Psoas muscle (tissue), 8 donors: ENCODE results near the gene SIKE1. TPM values are rescaled to one million over a fixed set of nuclear protein-coding genes. Genes with fewer than 3 reads are reported as not detected.

Source experiments
- ATAC-seq, 4 donors: fragments of 200-7000 bp; cut with Tn5 transposase; one replicate each; pipeline ENCODE4 v1.9.1; 2020; ENCODE audit warnings: moderate library complexity in 3 of 4, mild to moderate bottlenecking in 2 of 4
- DNase-seq, 2 donors: peaks; one replicate each; pipeline ENCODE4 v3.0.0-alpha.2; 2020
- H3K27ac ChIP-seq: fragments of 200-600 bp; one replicate; pipeline ENCODE4 v1.8.0; 2022
- H3K27me3 ChIP-seq, 3 donors: fragments of 200-600 bp in 1 of 3; one replicate each; pipeline versions ENCODE4 v1.6.1 to v1.8.0; 2013 to 2022; ENCODE audit warnings: low read length in 2 of 3, mild to moderate bottlenecking in 2 of 3, moderate library complexity in 1 of 3; ENCODE audit not compliant: insufficient read depth in 3 of 3
- H3K36me3 ChIP-seq, 2 donors: fragments of 200-600 bp in 1 of 2; one replicate each; pipeline versions ENCODE4 v1.6.1 to v1.8.0; 2013 to 2022; ENCODE audit warnings: low read depth in 1 of 2, mild to moderate bottlenecking in 1 of 2, moderate library complexity in 1 of 2; ENCODE audit not compliant: insufficient read depth in 1 of 2
- H3K4me1 ChIP-seq: fragments of 200-600 bp; one replicate; pipeline ENCODE4 v1.8.0; 2022
- H3K4me3 ChIP-seq: fragments of 200-600 bp; one replicate; pipeline ENCODE4 v1.8.0; 2022; ENCODE audit warnings: mild to moderate bottlenecking
- H3K9me3 ChIP-seq: fragments of 200-600 bp; one replicate; pipeline ENCODE4 v1.8.0; 2022
- WGBS, 3 donors: extraction: QIAGEN DNeasy Blood & Tissue Kit; methylation state at CpG; one replicate each; pipeline versions ENCODE4 v1.1.6 to v1.1.7; 2013; 5-methylcytosine and 5-hydroxymethylcytosine counted together
- intact Hi-C, 2 donors: fragments of 100-400 bp; cut with DNase I; formaldehyde crosslinking; loops; one replicate each; pipeline versions ENCODE4 v1.11.0 to v1.14.2; 2022
- polyA plus RNA-seq, 3 donors: library from polyadenylated mRNA; stranded (reverse); fragments of 200-250 nt; gene quantifications; one replicate each; pipeline ENCODE4 v1.2.3, GENCODE V29; 2013
- total RNA-seq, 4 donors: library from RNA; stranded (reverse); fragmentation: NEBNext Ultra II Directional in 2 of 4; extraction: Animal tissue kit (Norgen Biotek cat#: 25700) in 2 of 4; gene quantifications; one replicate each; pipeline versions ENCODE4 v1.2.1 to v1.2.4, GENCODE V29; 2021 to 2023
- TF ChIP-seq, protein P1 (sequence below): fragments of 200-600 bp; IDR thresholded peaks from one replicate; pipeline ENCODE4 v1.8.0; 2022; ENCODE audit warnings: antibody characterized with exemption
- donor health status: healthy with polysubstance abuse.
- donor health status: DM: no; HTN: no; CAD: no; lungs with moderate emphysema.
- donor health status: Bipolar disorder and iron deficiency.
- donor health status: healthy.
- donor health status: DM: yes; HTN: yes; CAD: no.
- donor health status: DM: no; HTN: no; CAD: no.
- donor health status: DM: no; HTN: no; CAD: no.
- donor health status: DM: yes; HTN: yes; CAD: no.

The SIKE1 gene
- total and polyA plus RNA-seq, 7 donors, result 29.8 to 53.2 (median 35.2) TPM

DNA sequence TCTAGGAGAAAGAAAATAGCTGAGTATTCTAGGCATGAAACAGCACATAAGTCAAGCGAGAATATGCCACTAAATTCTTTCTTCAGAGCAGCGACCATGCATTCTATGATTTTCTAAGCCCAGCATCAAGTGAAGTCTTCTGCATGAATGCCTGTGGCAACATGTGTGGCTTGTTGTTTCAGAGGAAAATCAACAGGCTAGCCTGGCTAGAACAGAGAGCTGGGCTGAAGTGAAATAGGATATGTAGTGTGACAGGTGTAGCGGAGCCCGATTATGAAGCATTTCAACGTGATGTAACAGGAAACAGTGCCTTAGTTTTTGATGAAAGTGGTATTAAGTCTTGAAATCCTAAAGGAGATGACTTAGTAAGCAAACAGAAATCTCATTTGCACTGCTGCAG is 29.7 kb downstream of the SIKE1 start:
- Histone ChIP-seq H3K9me3 (no peaks in the 10 kb centered on the region), H3K27ac (peak overlapping the region; percentile 100), H3K27me3 (no peaks in the 10 kb centered on the region), H3K4me3 (peak overlapping the region; percentile 84), H3K36me3 (peaks cover 0 to 38% of the 10 kb centered on the region in 2 donors), H3K4me1 (peaks cover 85% of the 10 kb centered on the region)
- ATAC-seq, result peak; percentile 80 to 89 (median 86)
- 17 to 27% (median 22%) methylated on average over 5 of the region's 5 CpGs for WGBS, 3 donors
- TF ChIP-seq, protein P1, sequence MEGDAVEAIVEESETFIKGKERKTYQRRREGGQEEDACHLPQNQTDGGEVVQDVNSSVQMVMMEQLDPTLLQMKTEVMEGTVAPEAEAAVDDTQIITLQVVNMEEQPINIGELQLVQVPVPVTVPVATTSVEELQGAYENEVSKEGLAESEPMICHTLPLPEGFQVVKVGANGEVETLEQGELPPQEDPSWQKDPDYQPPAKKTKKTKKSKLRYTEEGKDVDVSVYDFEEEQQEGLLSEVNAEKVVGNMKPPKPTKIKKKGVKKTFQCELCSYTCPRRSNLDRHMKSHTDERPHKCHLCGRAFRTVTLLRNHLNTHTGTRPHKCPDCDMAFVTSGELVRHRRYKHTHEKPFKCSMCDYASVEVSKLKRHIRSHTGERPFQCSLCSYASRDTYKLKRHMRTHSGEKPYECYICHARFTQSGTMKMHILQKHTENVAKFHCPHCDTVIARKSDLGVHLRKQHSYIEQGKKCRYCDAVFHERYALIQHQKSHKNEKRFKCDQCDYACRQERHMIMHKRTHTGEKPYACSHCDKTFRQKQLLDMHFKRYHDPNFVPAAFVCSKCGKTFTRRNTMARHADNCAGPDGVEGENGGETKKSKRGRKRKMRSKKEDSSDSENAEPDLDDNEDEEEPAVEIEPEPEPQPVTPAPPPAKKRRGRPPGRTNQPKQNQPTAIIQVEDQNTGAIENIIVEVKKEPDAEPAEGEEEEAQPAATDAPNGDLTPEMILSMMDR, result no peak
- intact Hi-C loops, result loop anchor here (1.0 to 10.0 kb wide), 4 partner anchors 33 to 166 kb away; partner anchors contain the start of genes AMPD1 (in 1 of the 2), BCAS2 (in 1 of the 2) and NRAS (in 1 of the 2)
- DNase-seq, result no peak

DNA sequence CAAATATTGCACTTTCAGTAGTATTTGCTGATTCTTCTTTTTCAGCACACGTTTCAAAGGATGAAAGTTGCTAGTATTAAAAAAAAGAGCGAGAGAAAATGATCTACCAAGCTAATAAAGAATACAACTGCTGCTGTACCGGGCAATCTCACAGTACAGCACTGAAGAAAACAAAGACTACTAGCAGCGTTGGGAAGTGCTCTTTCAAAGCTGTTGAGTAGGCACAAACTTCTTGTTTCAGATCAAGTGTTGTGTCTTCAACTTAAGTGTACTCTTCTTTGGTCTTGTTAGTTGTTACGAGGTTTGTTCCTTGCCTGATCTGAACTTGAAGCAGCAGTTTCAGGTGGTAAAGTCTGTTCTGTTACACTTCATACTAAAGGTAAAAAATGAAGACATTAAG is 30.6 kb downstream of the SIKE1 start:
- TF ChIP-seq, protein P1, result no peak
- 30 to 48% (median 30%) methylated on average over 5 of the region's 5 CpGs for WGBS, 3 donors
- ATAC-seq (peak in 1 of 4 donors; percentile 26), DNase-seq (no peak)
- H3K36me3 ChIP-seq, result peaks cover 0 to 45% of the 10 kb centered on the region in 2 donors
- no peaks in the 10 kb centered on the region for H3K9me3 ChIP-seq
- H3K4me1 ChIP-seq, result peaks cover 95% of the 10 kb centered on the region
- peak overlapping the region; percentile 84 for H3K4me3 ChIP-seq
- H3K27me3 ChIP-seq, result no peaks in the 10 kb centered on the region
- peak overlapping the region; percentile 100 for H3K27ac ChIP-seq
- intact Hi-C loops, result loop anchor here (1.0 to 10.0 kb wide), 4 partner anchors 33 to 165 kb away; partner anchors contain the start of genes AMPD1 (in 1 of the 2), BCAS2 (in 1 of the 2) and NRAS (in 1 of the 2)

DNA sequence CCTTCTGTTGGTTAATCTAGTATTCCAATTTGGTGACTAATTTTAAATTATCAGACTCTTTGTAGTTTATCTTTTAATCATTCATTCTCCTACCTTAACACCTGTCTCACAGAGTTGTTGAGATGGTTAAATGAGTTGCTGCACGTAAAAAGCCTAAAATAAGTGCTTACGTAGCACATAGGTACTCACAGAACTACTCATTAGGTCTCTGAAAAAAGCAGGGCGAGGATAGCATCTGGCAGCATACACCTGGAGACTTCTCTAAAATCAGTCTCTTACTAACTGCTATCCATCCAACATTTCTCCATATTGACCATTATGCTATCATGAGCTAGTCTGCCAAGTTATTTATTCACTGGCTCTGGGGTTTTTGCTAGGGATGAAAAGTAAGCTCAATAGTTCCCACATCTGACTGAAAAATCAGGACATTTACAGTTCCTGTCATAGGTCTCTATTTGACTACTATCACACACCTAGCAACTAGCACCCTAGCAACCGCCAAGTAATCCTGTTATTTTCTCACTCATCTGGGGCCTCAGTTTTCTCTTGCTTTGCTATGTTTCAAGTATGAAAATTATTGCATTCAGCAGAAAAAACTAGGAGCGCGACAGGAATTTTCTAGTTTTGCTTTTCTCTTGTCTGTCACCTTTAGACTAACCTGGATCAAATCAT is 33.9 kb downstream of the SIKE1 start:
- 67 to 88% (median 82%) methylated on average over 6 of the region's 6 CpGs for WGBS, 3 donors
- Histone ChIP-seq H3K4me3 (peak overlapping the region; percentile 84), H3K36me3 (peaks cover 0 to 55% of the 10 kb centered on the region in 2 donors), H3K27me3 (no peaks in the 10 kb centered on the region), H3K27ac (peak overlapping the region; percentile 100), H3K4me1 (peaks cover 98% of the 10 kb centered on the region), H3K9me3 (no peaks in the 10 kb centered on the region)
- intact Hi-C loops, result no loop called here
- DNase-seq, result no peak
- TF ChIP-seq, protein P1, result no peak
- no peak for ATAC-seq

DNA sequence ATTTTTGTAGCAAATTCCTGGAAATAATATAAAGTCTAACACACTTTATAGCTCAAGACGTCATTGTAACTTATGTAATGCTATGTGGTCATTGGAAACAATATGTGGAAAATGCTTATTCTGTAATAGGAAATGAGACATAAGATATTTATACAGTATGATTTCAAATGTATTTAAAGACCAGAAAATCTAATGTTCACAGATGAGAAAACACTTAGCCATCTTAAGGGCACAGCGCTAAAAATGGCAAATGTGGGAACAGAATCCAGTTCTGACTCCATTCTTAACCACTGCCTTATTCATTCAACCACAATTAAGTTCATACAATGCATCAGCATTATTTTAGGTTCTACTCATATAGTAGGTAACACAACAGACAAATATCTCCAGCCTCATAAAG is 35.2 kb downstream of the SIKE1 start:
- intact Hi-C loops, result no loop called here
- no peaks in the 10 kb centered on the region for H3K9me3 ChIP-seq
- H3K27me3 ChIP-seq, result no peaks in the 10 kb centered on the region
- TF ChIP-seq, protein P1, result no peak
- peak overlapping the region; percentile 100 for H3K27ac ChIP-seq
- 29 to 42% (median 40%) methylated on average over 2 of the region's 2 CpGs for WGBS, 3 donors
- H3K36me3 ChIP-seq, result peaks cover 2 to 67% of the 10 kb centered on the region in 2 donors
- no peak for DNase-seq
- peak overlapping the region; percentile 13 for H3K4me3 ChIP-seq
- peaks cover 99% of the 10 kb centered on the region for H3K4me1 ChIP-seq
- peak; percentile 75 to 81 (median 77) for ATAC-seq
